GM21529 (cell line): Measurements from ENCODE around the gene OR51E1.

Source experiments
- ATAC-seq: cut with Tn5 transposase; IDR thresholded peaks from one replicate; pipeline ENCODE4 v1.9.1; 2021; ENCODE audit not compliant: unreplicated experiment

OR51E1 gene

DNA sequence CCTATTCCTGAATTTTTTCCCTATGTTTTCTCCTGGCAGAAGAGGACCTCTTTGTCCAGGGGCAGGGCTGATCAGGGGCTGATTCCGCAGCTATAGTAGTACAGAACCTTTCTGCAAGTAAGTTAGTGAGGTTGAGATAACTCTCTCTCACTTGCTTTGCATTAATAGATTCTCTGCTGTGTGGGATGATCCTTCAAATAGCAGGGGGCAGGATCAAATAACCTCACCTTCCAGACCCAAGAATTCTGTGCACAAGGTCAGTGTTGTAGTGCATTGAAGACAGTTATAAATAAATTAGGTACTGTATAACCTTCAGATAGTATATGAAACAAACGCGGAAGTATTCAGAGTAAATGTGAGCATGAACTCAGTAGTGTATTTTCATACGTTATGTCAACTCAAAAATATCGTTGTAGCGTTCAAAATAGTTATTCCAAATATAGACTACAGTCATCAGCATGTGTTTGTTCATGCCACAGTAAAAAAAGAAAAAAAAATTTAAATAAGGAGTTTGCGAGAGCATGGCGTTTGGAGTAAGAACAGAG is 61.1 kb downstream of the OR51E1 start:
- ATAC-seq, result no peak
